ENCODE measurements around the gene FBXO47.

- TF ChIP-seq CTCF (IDR thresholded peaks at IDR 0.05) (no peak), POLR2A (IDR thresholded peaks at IDR 0.05) (no peak)
These were observed 54.9 kb downstream of the FBXO47 start for GRCh38 chr17:38912221-38912813.

Measured in testis (tissue), 2 donors.